Adrenal gland (tissue), 5 donors: ENCODE data around the gene DEPP1.

Experiments used
- POLR2A ChIP-seq, 2 donors: fragments of 450-650 bp; IDR thresholded peaks; one replicate each; pipeline ENCODE4 v1.6.1; 2017; ENCODE audit warnings: antibody characterized with exemption in 2 of 2, mild to moderate bottlenecking in 2 of 2, moderate library complexity in 1 of 2
- TF ChIP-seq, protein P1 (sequence below), 6 experiments: fragments of 450-650 bp in 4 of 6; fragments of 200-600 bp in 2 of 6; sonication (generic) in 1 of 6; IDR thresholded peaks; 1 replicate in 5 of 6; 2 replicates in 1 of 6; pipeline versions ENCODE4 v1.5.1 to v1.8.0; 2016 to 2021; ENCODE audit warnings: antibody characterized with exemption in 6 of 6, mild to moderate bottlenecking in 2 of 6, moderate library complexity in 1 of 6
- donor health status: DM: no; HTN: no; CAD: no.

DNA sequence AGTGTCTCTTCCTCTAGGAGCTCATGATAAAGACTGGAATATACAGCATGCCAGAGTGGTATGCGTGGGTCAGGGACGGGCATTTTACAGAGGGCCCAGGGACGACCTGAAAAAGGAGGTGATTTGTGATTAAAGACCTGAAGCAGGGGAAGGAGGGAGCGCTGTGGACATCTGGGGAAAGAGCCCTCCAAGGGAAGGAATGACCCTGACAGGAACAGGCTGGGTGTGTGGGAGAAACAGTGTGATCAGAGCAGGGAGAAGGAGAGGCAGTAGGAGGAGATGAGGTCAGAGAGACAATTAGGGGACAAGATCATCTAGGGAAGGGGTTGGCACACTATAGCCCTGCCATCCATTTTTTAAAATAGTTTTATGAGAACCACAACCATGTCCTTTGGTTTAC is 22.4 kb downstream of the DEPP1 start:
- TF ChIP-seq POLR2A (IDR thresholded peaks at IDR 0.05) = no peak
- TF ChIP-seq, protein P1, sequence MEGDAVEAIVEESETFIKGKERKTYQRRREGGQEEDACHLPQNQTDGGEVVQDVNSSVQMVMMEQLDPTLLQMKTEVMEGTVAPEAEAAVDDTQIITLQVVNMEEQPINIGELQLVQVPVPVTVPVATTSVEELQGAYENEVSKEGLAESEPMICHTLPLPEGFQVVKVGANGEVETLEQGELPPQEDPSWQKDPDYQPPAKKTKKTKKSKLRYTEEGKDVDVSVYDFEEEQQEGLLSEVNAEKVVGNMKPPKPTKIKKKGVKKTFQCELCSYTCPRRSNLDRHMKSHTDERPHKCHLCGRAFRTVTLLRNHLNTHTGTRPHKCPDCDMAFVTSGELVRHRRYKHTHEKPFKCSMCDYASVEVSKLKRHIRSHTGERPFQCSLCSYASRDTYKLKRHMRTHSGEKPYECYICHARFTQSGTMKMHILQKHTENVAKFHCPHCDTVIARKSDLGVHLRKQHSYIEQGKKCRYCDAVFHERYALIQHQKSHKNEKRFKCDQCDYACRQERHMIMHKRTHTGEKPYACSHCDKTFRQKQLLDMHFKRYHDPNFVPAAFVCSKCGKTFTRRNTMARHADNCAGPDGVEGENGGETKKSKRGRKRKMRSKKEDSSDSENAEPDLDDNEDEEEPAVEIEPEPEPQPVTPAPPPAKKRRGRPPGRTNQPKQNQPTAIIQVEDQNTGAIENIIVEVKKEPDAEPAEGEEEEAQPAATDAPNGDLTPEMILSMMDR (IDR thresholded peaks at IDR 0.05) = no peak
